ENCODE results near the gene PCGF2.

PCGF2 gene

GRCh38 chr17:38713456-38714075 is 34.6 kb downstream of the PCGF2 start:
- no peak for DNase-seq (ENCODE audit: low spot score)
- in situ Hi-C loops (cut with MboI; ENCODE audit: low sequenced_read_pairs, unreplicated experiment) = no loop called here

GRCh38 chr17:38712593-38712992 is 35.5 kb downstream of the PCGF2 start:
- in situ Hi-C loops (cut with MboI; ENCODE audit: low sequenced_read_pairs, unreplicated experiment) = no loop called here
- no peak for DNase-seq (ENCODE audit: low spot score)
- TF ChIP-seq CTCF (IDR thresholded peaks at IDR 0.05; ENCODE audit: borderline replicate concordance, control extremely low read depth, extremely low read depth, insufficient read depth, missing control alignments) = no peak

More at GRCh38 chr17:38713456-38714075, 34.6 kb downstream of the PCGF2 start:
- TF ChIP-seq CTCF (IDR thresholded peaks at IDR 0.05; ENCODE audit: borderline replicate concordance, control extremely low read depth, extremely low read depth, insufficient read depth, missing control alignments) = no peak

GRCh38 chr17:38711792-38712571 is 36.2 kb downstream of the PCGF2 start:
- TF ChIP-seq CTCF (IDR thresholded peaks at IDR 0.05; ENCODE audit: borderline replicate concordance, control extremely low read depth, extremely low read depth, insufficient read depth, missing control alignments) = no peak
- in situ Hi-C loops (cut with MboI; ENCODE audit: low sequenced_read_pairs, unreplicated experiment) = no loop called here

GRCh38 chr17:38710985-38711384 is 37.2 kb downstream of the PCGF2 start:
- DNase-seq (ENCODE audit: low spot score) = no peak
- no peak for TF ChIP-seq CTCF (IDR thresholded peaks at IDR 0.05; ENCODE audit: borderline replicate concordance, control extremely low read depth, extremely low read depth, insufficient read depth, missing control alignments)
- in situ Hi-C loops (cut with MboI; ENCODE audit: low sequenced_read_pairs, unreplicated experiment) = no loop called here

More at GRCh38 chr17:38711792-38712571, 36.2 kb downstream of the PCGF2 start:
- DNase-seq (ENCODE audit: low spot score) = no peak

GRCh38 chr17:38710604-38710962 is 37.6 kb downstream of the PCGF2 start:
- DNase-seq (ENCODE audit: low spot score) = no peak
- no peak for TF ChIP-seq CTCF (IDR thresholded peaks at IDR 0.05; ENCODE audit: borderline replicate concordance, control extremely low read depth, extremely low read depth, insufficient read depth, missing control alignments)
- in situ Hi-C loops (cut with MboI; ENCODE audit: low sequenced_read_pairs, unreplicated experiment) = no loop called here

- no peak for DNase-seq (ENCODE audit: low spot score)
- in situ Hi-C loops (cut with MboI; ENCODE audit: low sequenced_read_pairs, unreplicated experiment) = no loop called here
- no peak for TF ChIP-seq CTCF (IDR thresholded peaks at IDR 0.05; ENCODE audit: borderline replicate concordance, control extremely low read depth, extremely low read depth, insufficient read depth, missing control alignments)
Measured at GRCh38 chr17:38709864-38710603, 38.1 kb downstream of the PCGF2 start.

Measured in GM13976 (cell line).